GM12875 (cell line): ENCODE results near the gene PGM1.

ENCODE experiments used
- H3K4me3 ChIP-seq: one replicate; pipeline ENCODE4 v1.5.1; 2011; ENCODE audit warnings: low read depth, low read length, control low read depth
- CTCF ChIP-seq: IDR thresholded peaks from 2 replicates; pipeline ENCODE4 v1.5.1; 2011; ENCODE audit warnings: low read depth, mild to moderate bottlenecking, control low read depth, inconsistent platforms, low read length, moderate library complexity, borderline replicate concordance; ENCODE audit not compliant: insufficient read depth

PGM1 gene

GRCh38 chr1:63593303-63593885 is at the start of gene PGM1:
TSS of gene PGM1 (plus strand) at chr1:63593411. CDS start at chr1:63593489, 78 bp downstream.
- TF ChIP-seq CTCF: no peak
- H3K4me3 ChIP-seq: peak within 1 kb of the TSS; percentile 94

- TF ChIP-seq CTCF: no peak
Observed at GRCh38 chr1:63545780-63546179, 47.4 kb upstream of the PGM1 start.

GRCh38 chr1:63547621-63548294 is 45.5 kb upstream of the PGM1 start:
- TF ChIP-seq CTCF: no peak

More at GRCh38 chr1:63545780-63546179, 47.4 kb upstream of the PGM1 start:
- H3K4me3 ChIP-seq: no peak overlapping the region

GRCh38 chr1:63548303-63548702 is 44.9 kb upstream of the PGM1 start:
- no peak overlapping the region for H3K4me3 ChIP-seq

More at GRCh38 chr1:63547621-63548294, 45.5 kb upstream of the PGM1 start:
- H3K4me3 ChIP-seq: no peak overlapping the region

GRCh38 chr1:63548877-63549276 is 44.3 kb upstream of the PGM1 start:
- H3K4me3 ChIP-seq: no peak overlapping the region
- no peak for TF ChIP-seq CTCF

More at GRCh38 chr1:63548303-63548702, 44.9 kb upstream of the PGM1 start:
- no peak for TF ChIP-seq CTCF

- no peak for TF ChIP-seq CTCF
- no peak overlapping the region for H3K4me3 ChIP-seq
Observed at GRCh38 chr1:63555480-63555879, 37.7 kb upstream of the PGM1 start.
